22Rv1 (cell line): ENCODE results near the gene BDKRB1.

Experiments
- H3K27ac ChIP-seq: fragments of 450-650 bp; 2 replicates; pipeline ENCODE4 v1.5.1; 2017
- CTCF ChIP-seq: fragments of 450-650 bp; IDR thresholded peaks from 2 replicates; pipeline ENCODE4 v1.5.1; 2017; ENCODE audit warnings: mild to moderate bottlenecking
- ZFX ChIP-seq: fragments of 450-650 bp; IDR thresholded peaks from 2 replicates; pipeline ENCODE4 v1.6.1; 2017; ENCODE audit warnings: antibody characterized with exemption, borderline replicate concordance

Gene BDKRB1

GRCh38 chr14:96261772-96262655 lies 6.0 kb downstream of the BDKRB1 start:
- TF ChIP-seq CTCF (no peak), ZFX (no peak)
- H3K27ac ChIP-seq: no peak overlapping the region

DNA sequence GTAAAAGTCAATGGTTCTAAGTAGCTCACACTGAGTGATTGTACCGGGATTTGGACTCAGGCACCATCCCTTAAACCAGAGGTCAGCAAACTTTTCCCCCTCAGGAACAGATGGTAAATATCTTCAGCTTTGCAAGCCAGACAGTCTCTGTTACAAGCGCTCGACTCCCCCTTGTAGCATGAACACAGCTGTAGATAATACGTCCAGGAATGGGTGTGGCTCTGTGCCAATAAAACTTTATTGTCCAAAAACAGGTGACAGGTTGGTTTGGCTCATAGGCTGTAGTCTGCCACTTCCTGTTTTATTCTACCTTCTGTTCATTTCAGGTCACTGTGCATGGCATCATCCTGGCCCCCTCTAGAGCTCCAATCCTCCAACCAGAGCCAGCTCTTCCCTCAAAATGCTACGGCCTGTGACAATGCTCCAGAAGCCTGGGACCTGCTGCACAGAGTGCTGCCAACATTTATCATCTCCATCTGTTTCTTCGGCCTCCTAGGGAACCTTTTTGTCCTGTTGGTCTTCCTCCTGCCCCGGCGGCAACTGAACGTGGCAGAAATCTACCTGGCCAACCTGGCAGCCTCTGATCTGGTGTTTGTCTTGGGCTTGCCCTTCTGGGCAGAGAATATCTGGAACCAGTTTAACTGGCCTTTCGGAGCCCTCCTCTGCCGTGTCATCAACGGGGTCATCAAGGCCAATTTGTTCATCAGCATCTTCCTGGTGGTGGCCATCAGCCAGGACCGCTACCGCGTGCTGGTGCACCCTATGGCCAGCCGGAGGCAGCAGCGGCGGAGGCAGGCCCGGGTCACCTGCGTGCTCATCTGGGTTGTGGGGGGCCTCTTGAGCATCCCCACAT lies 7.6 kb downstream of the BDKRB1 start:
- TF ChIP-seq CTCF (no peak), ZFX (no peak)
- no peak overlapping the region for H3K27ac ChIP-seq

GRCh38 chr14:96264200-96264553 lies 8.2 kb downstream of the BDKRB1 start:
- TF ChIP-seq ZFX (no peak), CTCF (no peak)
- H3K27ac ChIP-seq: no peak overlapping the region

GRCh38 chr14:96264853-96265252 lies 8.8 kb downstream of the BDKRB1 start:
- TF ChIP-seq ZFX (no peak), CTCF (0 out of 2 replicates have a peak, but pooled peaks have one; percentile 18)
- no peak overlapping the region for H3K27ac ChIP-seq

DNA sequence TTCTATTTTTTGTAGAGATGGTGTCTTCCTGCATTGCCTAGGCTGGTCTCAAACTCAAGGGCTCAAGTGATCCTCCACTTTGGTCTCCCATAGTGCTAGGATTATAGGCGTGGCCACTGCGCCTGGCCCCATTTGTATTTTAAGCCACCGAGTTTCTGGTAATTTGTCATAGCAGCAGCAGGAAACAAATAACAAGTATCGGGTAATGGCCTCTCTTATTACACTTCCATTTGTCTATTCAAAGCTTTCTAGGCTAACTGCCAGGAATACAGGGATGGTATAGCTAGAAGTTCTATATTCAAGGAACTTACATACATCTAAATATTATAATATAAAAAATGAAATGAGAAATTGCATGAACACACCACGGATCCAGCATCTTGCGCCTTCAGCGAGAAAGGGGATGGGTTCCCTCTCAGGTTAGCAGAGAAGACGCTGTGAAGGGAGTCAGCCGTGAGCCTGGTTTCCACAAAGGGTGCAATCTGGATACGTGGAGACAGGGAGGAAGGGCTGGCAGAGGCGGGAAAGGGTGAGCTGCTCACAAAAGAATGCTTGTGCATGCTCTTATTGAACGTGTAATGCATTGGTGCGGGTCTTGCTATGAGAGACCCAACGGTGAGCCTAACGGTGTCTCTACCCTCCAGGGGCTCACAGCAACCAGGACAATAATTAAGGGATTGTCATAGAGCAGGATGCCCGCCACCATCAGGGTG lies 9.5 kb downstream of the BDKRB1 start:
- H3K27ac ChIP-seq: no peak overlapping the region
- TF ChIP-seq ZFX (no peak), CTCF (no peak)

- TF ChIP-seq ZFX: no peak
- no peak for TF ChIP-seq CTCF
- H3K27ac ChIP-seq: no peak overlapping the region
Measured at GRCh38 chr14:96267336-96267735, 11.3 kb downstream of the BDKRB1 start.
